Measurements from ENCODE around the gene UTRN. TPM values are rescaled to one million over a fixed set of nuclear protein-coding genes. Genes with fewer than 3 reads are reported as not detected.

Gene UTRN
- polyA plus RNA-seq, 1 donor = 52.2 TPM

- no peak for DNase-seq (ENCODE audit: low read depth)
Measured at GRCh38 chr6:144283646-144284477, 1.3 kb upstream of the UTRN start.

GRCh38 chr6:144284478-144284782, 705 bp upstream of the UTRN start:
- DNase-seq (ENCODE audit: low read depth) = no peak

GRCh38 chr6:144285548-144285797, 338 bp downstream of the UTRN start:
- no peak for DNase-seq (ENCODE audit: low read depth)

GRCh38 chr6:144285798-144286502, 815 bp downstream of the UTRN start:
- DNase-seq (ENCODE audit: low read depth) = no peak

- no peak for DNase-seq (ENCODE audit: low read depth)
Measured at GRCh38 chr6:144286503-144287393, 1.6 kb downstream of the UTRN start.

- no peak for DNase-seq (ENCODE audit: low read depth)
Measured at GRCh38 chr6:144289006-144289405, 3.9 kb downstream of the UTRN start.

GRCh38 chr6:144292372-144292771, 7.2 kb downstream of the UTRN start:
- no peak for DNase-seq (ENCODE audit: low read depth)

- no peak for DNase-seq (ENCODE audit: low read depth)
Measured at GRCh38 chr6:144294016-144294415, 8.9 kb downstream of the UTRN start.

- DNase-seq (ENCODE audit: low read depth) = no peak
Measured at GRCh38 chr6:144295211-144295610, 10.1 kb downstream of the UTRN start.

GRCh38 chr6:144295981-144296767, 11.0 kb downstream of the UTRN start:
- no peak for DNase-seq (ENCODE audit: low read depth)

- DNase-seq (ENCODE audit: low read depth) = no peak
Measured at GRCh38 chr6:144296973-144297372, 11.8 kb downstream of the UTRN start.

GRCh38 chr6:144297511-144298100, 12.5 kb downstream of the UTRN start:
- DNase-seq (ENCODE audit: low read depth) = no peak

GRCh38 chr6:144298194-144298593, 13.1 kb downstream of the UTRN start:
- DNase-seq (ENCODE audit: low read depth) = no peak

- DNase-seq (ENCODE audit: low read depth) = no peak
Measured at GRCh38 chr6:144298916-144299315, 13.8 kb downstream of the UTRN start.

- DNase-seq (ENCODE audit: low read depth) = no peak
Measured at GRCh38 chr6:144302701-144303372, 17.7 kb downstream of the UTRN start.

GRCh38 chr6:144304223-144304848, 19.2 kb downstream of the UTRN start:
- DNase-seq (ENCODE audit: low read depth) = no peak

- no peak for DNase-seq (ENCODE audit: low read depth)
Measured at GRCh38 chr6:144305567-144305966, 20.4 kb downstream of the UTRN start.

GRCh38 chr6:144305985-144306384, 20.9 kb downstream of the UTRN start:
- no peak for DNase-seq (ENCODE audit: low read depth)

GRCh38 chr6:144307880-144308279, 22.7 kb downstream of the UTRN start:
- DNase-seq (ENCODE audit: low read depth) = no peak

GRCh38 chr6:144310765-144311164, 25.6 kb downstream of the UTRN start:
- no peak for DNase-seq (ENCODE audit: low read depth)
